ENCODE data around the gene SLC13A3.
A peak's percentile ranks its signal among the peaks of the same experiment; 100 is the strongest.

The SLC13A3 gene

DNA sequence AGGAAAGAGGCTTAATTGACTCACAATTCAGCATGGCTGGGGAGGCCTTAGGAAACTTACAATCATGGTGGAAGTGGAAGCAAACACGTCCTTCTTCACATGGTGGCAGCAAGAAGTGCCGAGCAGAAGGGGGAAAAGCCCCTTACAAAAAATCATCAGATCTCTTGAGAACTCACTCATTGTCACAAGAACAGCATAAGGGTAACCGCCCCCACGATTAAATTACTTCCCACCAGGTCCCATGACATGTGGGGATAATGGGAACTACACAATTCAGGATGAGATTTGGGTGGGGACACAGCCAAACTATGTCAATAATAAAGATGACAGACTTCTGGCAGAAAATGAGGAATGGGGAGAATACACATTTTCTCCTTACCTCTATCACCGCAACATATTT lies 80.3 kb downstream of the SLC13A3 start:
- no peak overlapping the region for H3K4me3 ChIP-seq (ENCODE audit: insufficient read depth, low read depth, low read length)
- H3K9me3 ChIP-seq (ENCODE audit: control insufficient read depth, low read length) = no peaks in the 10 kb centered on the region
- peaks cover 4% of the 10 kb centered on the region for H3K4me1 ChIP-seq (ENCODE audit: control insufficient read depth, insufficient read depth, low read length)
- H3K27me3 ChIP-seq (ENCODE audit: control insufficient read depth, insufficient read depth, low read length, poor library complexity, severe bottlenecking) = no peaks in the 10 kb centered on the region
- H3K36me3 ChIP-seq (ENCODE audit: control insufficient read depth, insufficient read depth, low read length) = no peaks in the 10 kb centered on the region
- H3K27ac ChIP-seq (ENCODE audit: insufficient read depth, low read depth, low read length, poor library complexity, severe bottlenecking) = no peak overlapping the region
- WGBS, 2 experiments = 71 to 72% methylated on average over 4 of the region's 5 CpGs

DNA sequence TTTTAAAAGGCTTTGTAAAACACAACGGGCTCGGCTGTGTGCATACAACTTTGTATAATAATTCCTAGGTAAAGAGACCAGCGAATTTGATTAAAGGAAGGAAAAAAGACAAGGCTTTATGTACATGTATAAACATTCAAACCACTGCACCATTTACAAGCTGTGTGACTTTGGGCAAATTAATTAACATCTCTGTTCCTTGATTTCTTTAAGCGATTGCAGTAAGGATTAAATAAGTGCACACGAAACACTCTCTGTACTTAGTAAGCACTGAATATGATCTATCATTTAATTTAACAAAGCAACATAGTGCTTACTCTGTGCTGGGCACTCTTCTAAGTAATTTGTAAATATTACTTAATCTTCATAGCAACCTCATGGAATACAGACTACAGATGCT lies 81.3 kb downstream of the SLC13A3 start:
- H3K4me1 ChIP-seq (ENCODE audit: control insufficient read depth, insufficient read depth, low read length) = no peaks in the 10 kb centered on the region
- H3K4me3 ChIP-seq (ENCODE audit: insufficient read depth, low read depth, low read length) = no peak overlapping the region
- H3K27me3 ChIP-seq (ENCODE audit: control insufficient read depth, insufficient read depth, low read length, poor library complexity, severe bottlenecking) = no peaks in the 10 kb centered on the region
- H3K36me3 ChIP-seq (ENCODE audit: control insufficient read depth, insufficient read depth, low read length) = no peaks in the 10 kb centered on the region
- 91 to 100% methylated on average over 4 to 5 of the region's 5 CpGs for WGBS, 2 experiments
- no peak overlapping the region for H3K27ac ChIP-seq (ENCODE audit: insufficient read depth, low read depth, low read length, poor library complexity, severe bottlenecking)
- H3K9me3 ChIP-seq (ENCODE audit: control insufficient read depth, low read length) = no peaks in the 10 kb centered on the region

DNA sequence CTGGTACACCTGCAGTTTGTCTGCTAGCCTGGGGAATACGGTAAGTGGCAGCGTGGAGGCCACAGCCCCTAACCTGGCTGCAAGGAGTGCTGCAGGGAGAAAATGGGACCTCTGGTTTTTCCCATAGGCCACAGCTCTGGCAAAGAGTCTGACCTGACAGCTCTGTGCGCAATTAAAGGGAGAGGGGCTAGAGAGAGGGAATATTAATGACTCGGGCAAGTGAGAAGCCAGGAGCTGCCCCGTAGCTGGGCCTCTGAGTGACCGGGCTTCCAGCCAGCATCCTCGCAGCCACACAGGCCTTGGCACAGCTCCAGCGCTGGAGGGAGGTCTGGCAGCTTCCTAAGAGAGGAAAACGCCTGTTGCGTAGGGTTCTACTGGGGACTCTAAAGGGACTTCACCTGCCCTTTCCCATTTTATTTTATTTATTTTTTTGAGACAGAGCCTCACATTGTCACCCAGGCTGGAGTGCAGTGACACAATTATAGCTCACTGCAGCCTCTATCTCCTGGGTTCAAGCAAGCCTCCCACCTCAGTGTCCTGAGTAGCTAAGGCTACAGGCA lies 82.6 kb downstream of the SLC13A3 start:
- Histone ChIP-seq H3K4me3 (ENCODE audit: insufficient read depth, low read depth, low read length) (no peak overlapping the region), H3K27me3 (ENCODE audit: control insufficient read depth, insufficient read depth, low read length, poor library complexity, severe bottlenecking) (no peaks in the 10 kb centered on the region), H3K9me3 (ENCODE audit: control insufficient read depth, low read length) (no peaks in the 10 kb centered on the region), H3K4me1 (ENCODE audit: control insufficient read depth, insufficient read depth, low read length) (peaks cover 3% of the 10 kb centered on the region), H3K36me3 (ENCODE audit: control insufficient read depth, insufficient read depth, low read length) (no peaks in the 10 kb centered on the region), H3K27ac (ENCODE audit: insufficient read depth, low read depth, low read length, poor library complexity, severe bottlenecking) (no peak overlapping the region)
- WGBS, 2 experiments = 91 to 92% methylated on average over 10 of the region's 10 CpGs

DNA sequence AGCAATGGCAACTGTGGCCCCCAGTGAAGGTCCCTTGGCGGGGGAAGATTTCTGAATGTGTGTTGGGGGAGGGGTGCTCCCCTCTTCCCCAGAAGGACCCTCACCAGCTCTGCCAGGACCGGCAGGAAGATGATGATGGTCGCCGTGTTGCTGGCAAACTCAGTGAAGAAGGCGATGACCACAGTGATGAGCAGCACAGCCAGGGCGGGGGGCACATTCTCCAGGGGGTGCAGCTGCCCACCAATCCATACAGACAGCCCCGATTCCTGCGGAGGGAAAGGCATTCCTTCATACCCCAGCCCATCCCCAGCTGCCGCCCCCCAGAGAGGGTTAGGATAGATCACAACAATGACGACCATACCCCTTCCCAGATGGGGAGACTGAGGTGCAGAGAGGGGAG lies 85.1 kb downstream of the SLC13A3 start:
- H3K27ac ChIP-seq (ENCODE audit: insufficient read depth, low read depth, low read length, poor library complexity, severe bottlenecking) = no peak overlapping the region
- no peaks in the 10 kb centered on the region for H3K36me3 ChIP-seq (ENCODE audit: control insufficient read depth, insufficient read depth, low read length)
- H3K4me1 ChIP-seq (ENCODE audit: control insufficient read depth, insufficient read depth, low read length) = peaks cover 16% of the 10 kb centered on the region
- no peaks in the 10 kb centered on the region for H3K27me3 ChIP-seq (ENCODE audit: control insufficient read depth, insufficient read depth, low read length, poor library complexity, severe bottlenecking)
- 88 to 89% methylated on average over 10 of the region's 10 CpGs for WGBS, 2 experiments
- H3K4me3 ChIP-seq (ENCODE audit: insufficient read depth, low read depth, low read length) = no peak overlapping the region
- H3K9me3 ChIP-seq (ENCODE audit: control insufficient read depth, low read length) = no peaks in the 10 kb centered on the region

DNA sequence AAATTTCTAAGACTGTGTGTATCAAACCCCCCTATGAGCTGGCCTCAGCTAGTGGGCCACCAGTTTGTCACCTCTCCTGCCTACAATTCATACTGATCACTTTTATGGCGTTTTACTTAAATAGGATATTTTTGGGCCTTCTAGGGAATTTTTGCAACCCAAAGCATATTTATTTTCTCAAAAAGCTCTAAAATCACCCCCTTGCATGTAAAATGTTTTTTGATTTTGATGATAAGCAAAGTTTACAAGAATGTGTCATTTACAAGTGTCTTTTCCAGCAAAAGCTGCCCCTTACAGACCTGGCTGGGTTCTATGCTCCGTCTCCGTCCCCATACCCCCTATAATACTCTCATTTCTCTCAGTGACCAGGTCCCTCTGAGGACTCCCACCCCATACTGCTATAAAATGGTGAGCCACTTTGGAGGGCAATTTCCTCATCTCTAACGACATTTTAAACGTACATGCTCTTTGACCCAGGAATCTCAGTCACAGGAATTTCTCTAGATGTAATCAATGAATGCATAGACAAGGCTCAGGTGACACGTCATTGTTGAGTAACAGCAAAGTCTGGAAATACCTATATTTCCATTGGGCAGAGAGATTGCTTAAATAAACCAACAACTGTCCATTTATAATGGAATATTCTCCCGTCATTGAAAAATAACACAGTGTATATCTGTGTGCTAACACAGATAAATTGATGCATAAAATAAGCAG lies 86.9 kb downstream of the SLC13A3 start:
- WGBS, 2 experiments = 80 to 93% methylated on average over 6 to 7 of the region's 7 CpGs

DNA sequence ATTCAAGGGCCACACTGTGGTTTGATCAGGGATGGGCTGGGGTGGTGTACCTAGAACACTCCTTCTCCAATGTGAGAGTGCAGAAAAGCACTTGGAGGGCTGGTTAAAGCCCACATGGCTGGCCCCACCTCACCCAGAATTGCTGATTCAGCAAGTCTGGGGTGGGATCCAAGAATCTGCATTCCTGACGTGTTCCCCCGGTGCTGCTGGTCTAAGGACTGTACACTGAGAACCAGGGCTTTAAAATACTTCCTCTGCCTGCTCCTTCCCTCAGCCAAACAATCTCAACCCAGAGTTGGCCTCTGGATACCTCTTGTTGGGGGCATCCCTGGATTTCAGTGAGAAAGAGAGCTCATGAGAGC lies 87.4 kb downstream of the SLC13A3 start:
- no peaks in the 10 kb centered on the region for H3K27me3 ChIP-seq (ENCODE audit: control insufficient read depth, insufficient read depth, low read length, poor library complexity, severe bottlenecking)
- no peak overlapping the region for H3K27ac ChIP-seq (ENCODE audit: insufficient read depth, low read depth, low read length, poor library complexity, severe bottlenecking)
- H3K9me3 ChIP-seq (ENCODE audit: control insufficient read depth, low read length) = no peaks in the 10 kb centered on the region
- H3K4me1 ChIP-seq (ENCODE audit: control insufficient read depth, insufficient read depth, low read length) = peaks cover 20% of the 10 kb centered on the region
- H3K36me3 ChIP-seq (ENCODE audit: control insufficient read depth, insufficient read depth, low read length) = no peaks in the 10 kb centered on the region
- H3K4me3 ChIP-seq (ENCODE audit: insufficient read depth, low read depth, low read length) = no peak overlapping the region
- WGBS, 2 experiments = 89 to 92% methylated on average over 2 of the region's 2 CpGs

More for the DNA sequence above, 86.9 kb downstream of the SLC13A3 start:
- no peaks in the 10 kb centered on the region for H3K27me3 ChIP-seq (ENCODE audit: control insufficient read depth, insufficient read depth, low read length, poor library complexity, severe bottlenecking)
- peaks cover 16% of the 10 kb centered on the region for H3K4me1 ChIP-seq (ENCODE audit: control insufficient read depth, insufficient read depth, low read length)
- no peak overlapping the region for H3K27ac ChIP-seq (ENCODE audit: insufficient read depth, low read depth, low read length, poor library complexity, severe bottlenecking)
- no peaks in the 10 kb centered on the region for H3K9me3 ChIP-seq (ENCODE audit: control insufficient read depth, low read length)
- H3K4me3 ChIP-seq (ENCODE audit: insufficient read depth, low read depth, low read length) = no peak overlapping the region
- H3K36me3 ChIP-seq (ENCODE audit: control insufficient read depth, insufficient read depth, low read length) = no peaks in the 10 kb centered on the region

DNA sequence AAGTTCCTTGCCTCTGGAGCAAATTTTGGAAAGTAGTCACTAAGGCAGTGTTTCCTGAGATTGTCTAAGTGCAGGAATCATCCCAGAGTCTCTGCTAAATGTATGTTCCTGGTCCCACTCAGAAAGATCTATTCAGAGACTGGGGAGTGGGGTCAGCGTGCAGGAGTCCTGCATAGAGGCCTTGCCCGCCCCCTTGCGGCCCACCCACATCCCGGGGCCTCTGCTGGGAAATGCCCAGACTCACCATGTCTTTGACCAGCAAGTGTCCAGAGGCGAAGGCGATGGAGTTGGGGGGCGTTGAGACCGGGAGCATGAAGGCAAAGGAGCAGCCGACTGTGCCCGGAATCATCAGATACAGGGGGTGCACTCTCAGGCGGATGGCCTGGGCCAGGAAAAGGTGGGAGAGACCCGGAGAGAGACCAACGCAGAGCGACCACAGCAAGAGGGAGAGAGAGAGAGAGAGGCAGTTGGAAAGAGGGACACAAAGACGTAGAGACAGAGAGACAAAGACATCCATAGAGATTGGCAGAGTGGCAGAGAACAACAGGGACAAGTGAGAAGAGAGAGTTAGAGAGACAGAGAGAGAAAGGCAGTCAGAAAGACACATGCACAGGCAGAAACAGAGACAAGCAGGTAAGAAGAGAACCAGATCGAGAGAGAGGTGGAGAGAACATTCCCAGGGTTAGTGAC lies 87.9 kb downstream of the SLC13A3 start:
- H3K4me1 ChIP-seq (ENCODE audit: control insufficient read depth, insufficient read depth, low read length) = peaks cover 25% of the 10 kb centered on the region
- peak overlapping the region; percentile 11 for H3K27ac ChIP-seq (ENCODE audit: insufficient read depth, low read depth, low read length, poor library complexity, severe bottlenecking)
- H3K36me3 ChIP-seq (ENCODE audit: control insufficient read depth, insufficient read depth, low read length) = no peaks in the 10 kb centered on the region
- H3K4me3 ChIP-seq (ENCODE audit: insufficient read depth, low read depth, low read length) = no peak overlapping the region
- H3K27me3 ChIP-seq (ENCODE audit: control insufficient read depth, insufficient read depth, low read length, poor library complexity, severe bottlenecking) = no peaks in the 10 kb centered on the region
- H3K9me3 ChIP-seq (ENCODE audit: control insufficient read depth, low read length) = no peaks in the 10 kb centered on the region
- 90 to 93% methylated on average over 16 of the region's 16 CpGs for WGBS, 2 experiments

DNA sequence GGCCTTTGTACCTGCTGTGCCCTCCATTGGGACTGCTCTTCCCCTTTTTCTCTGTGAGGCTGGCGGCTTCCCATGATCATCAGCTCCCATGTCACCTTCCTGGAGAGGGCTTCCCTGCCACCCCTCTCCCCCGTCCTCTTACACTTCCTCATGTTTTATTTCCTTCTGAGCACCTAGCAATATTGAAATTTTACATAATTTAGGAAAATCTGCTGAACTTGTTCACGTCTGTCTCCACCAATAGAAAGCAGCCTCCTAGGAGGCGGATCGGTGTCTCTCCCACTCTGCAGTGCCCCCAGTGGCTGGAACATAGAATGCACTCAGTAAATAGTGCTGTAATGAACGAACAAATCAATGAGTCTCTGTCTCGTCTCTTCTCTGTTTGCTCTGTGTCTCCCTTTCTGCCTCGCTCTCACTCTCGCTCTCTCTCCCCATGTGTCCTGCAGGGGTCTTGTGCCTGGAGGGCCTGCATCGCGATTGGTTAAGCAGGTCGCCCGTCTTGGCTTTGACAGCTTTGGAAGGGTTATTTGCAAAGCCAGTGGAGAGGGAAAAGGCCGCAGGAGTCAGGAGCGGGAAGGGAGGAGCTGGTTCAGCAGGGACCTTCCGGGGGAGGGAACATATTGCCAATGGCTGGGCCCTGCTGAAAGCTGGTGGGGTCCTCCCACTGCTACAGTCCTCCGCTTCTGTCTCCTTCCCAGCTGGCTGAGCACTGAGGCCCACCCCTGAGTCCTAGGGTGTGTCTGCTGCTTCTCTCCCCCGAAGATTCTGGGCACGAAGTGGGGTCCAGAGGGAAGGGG lies 88.7 kb downstream of the SLC13A3 start:
- Histone ChIP-seq H3K4me1 (ENCODE audit: control insufficient read depth, insufficient read depth, low read length) (peaks cover 25% of the 10 kb centered on the region), H3K27ac (ENCODE audit: insufficient read depth, low read depth, low read length, poor library complexity, severe bottlenecking) (peak overlapping the region; percentile 47), H3K36me3 (ENCODE audit: control insufficient read depth, insufficient read depth, low read length) (no peaks in the 10 kb centered on the region), H3K27me3 (ENCODE audit: control insufficient read depth, insufficient read depth, low read length, poor library complexity, severe bottlenecking) (no peaks in the 10 kb centered on the region), H3K4me3 (ENCODE audit: insufficient read depth, low read depth, low read length) (peak overlapping the region; percentile 17), H3K9me3 (ENCODE audit: control insufficient read depth, low read length) (no peaks in the 10 kb centered on the region)
- 17 to 19% methylated on average over 19 of the region's 19 CpGs for WGBS, 2 experiments

DNA sequence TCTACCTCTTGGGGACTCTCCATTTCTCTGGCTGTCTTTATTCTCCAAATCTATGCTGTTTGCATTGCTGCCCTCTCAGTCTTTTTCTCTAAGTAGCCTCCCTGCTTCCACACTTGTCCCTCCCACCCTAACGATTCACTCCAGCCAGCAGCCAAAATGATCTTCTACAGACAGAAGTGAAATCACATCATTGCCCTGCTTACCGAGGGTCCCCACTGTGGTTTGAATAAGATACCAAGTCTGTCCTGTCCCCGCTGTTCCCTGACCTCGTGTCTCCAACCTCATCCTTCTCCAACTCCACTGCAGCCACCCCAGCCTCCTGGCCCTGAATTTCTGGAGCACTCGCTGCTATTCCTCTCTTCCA lies 89.3 kb downstream of the SLC13A3 start:
- peaks cover 25% of the 10 kb centered on the region for H3K4me1 ChIP-seq (ENCODE audit: control insufficient read depth, insufficient read depth, low read length)
- no peaks in the 10 kb centered on the region for H3K9me3 ChIP-seq (ENCODE audit: control insufficient read depth, low read length)
- no peak overlapping the region for H3K27ac ChIP-seq (ENCODE audit: insufficient read depth, low read depth, low read length, poor library complexity, severe bottlenecking)
- no peaks in the 10 kb centered on the region for H3K27me3 ChIP-seq (ENCODE audit: control insufficient read depth, insufficient read depth, low read length, poor library complexity, severe bottlenecking)
- H3K4me3 ChIP-seq (ENCODE audit: insufficient read depth, low read depth, low read length) = no peak overlapping the region
- WGBS, 2 experiments = 65 to 67% methylated on average over 5 of the region's 5 CpGs
- H3K36me3 ChIP-seq (ENCODE audit: control insufficient read depth, insufficient read depth, low read length) = no peaks in the 10 kb centered on the region
